PFSK-1 (cell line): ENCODE data around the gene ADGRE3.

Source experiments
- FOXP2 ChIP-seq: optimal IDR thresholded peaks from 2 replicates; pipeline ENCODE3; 2011; ENCODE audit warnings: borderline replicate concordance, control low read depth, inconsistent platforms; ENCODE audit not compliant: insufficient read depth; ENCODE audit errors: extremely low read length, extremely low read depth
- POLR2AphosphoS5 ChIP-seq: IDR thresholded peaks from 2 replicates; pipeline ENCODE4 v1.6.1; 2012; ENCODE audit warnings: low read depth, mild to moderate bottlenecking, control low read depth, low read length, moderate library complexity
- REST ChIP-seq, 2 experiments: IDR thresholded peaks; 2 replicates each; pipeline versions ENCODE4 v1.6.1 to v1.8.0; 2011 to 2012; ENCODE audit warnings: low read depth in 2 of 2, low read length in 2 of 2, control low read depth in 1 of 2, inconsistent platforms in 1 of 2, mild to moderate bottlenecking in 1 of 2, moderate library complexity in 1 of 2; ENCODE audit not compliant: insufficient read depth in 1 of 2
- SIN3A ChIP-seq: IDR thresholded peaks from 2 replicates; pipeline ENCODE4 v1.6.1; 2012; ENCODE audit warnings: mild to moderate bottlenecking, low read length, moderate library complexity, borderline replicate concordance; ENCODE audit not compliant: insufficient read depth
- TAF1 ChIP-seq: IDR thresholded peaks from 2 replicates; pipeline ENCODE4 v1.6.1; 2012; ENCODE audit warnings: low read length, control low read depth, borderline replicate concordance; ENCODE audit not compliant: insufficient read depth

ADGRE3 gene

GRCh38 chr19:14603990-14604387 lies 70.7 kb downstream of the ADGRE3 start:
- TF ChIP-seq FOXP2 (no peak), POLR2AphosphoS5 (no peak), TAF1 (no peak), REST (IDR thresholded peaks at IDR 0.05; ENCODE audit: insufficient read depth in 1 of 2, low read depth in 2 of 2, low read length in 2 of 2) (no peak), SIN3A (no peak)

- TF ChIP-seq TAF1 (no peak), REST (IDR thresholded peaks at IDR 0.05; ENCODE audit: insufficient read depth in 1 of 2, low read depth in 2 of 2, low read length in 2 of 2) (no peak), POLR2AphosphoS5 (no peak), SIN3A (no peak), FOXP2 (no peak)
Observed at GRCh38 chr19:14599548-14600147, 75.0 kb downstream of the ADGRE3 start.

GRCh38 chr19:14595558-14595957 lies 79.1 kb downstream of the ADGRE3 start:
- TF ChIP-seq TAF1 (no peak), POLR2AphosphoS5 (no peak), FOXP2 (no peak), SIN3A (no peak)

- TF ChIP-seq REST (IDR thresholded peaks at IDR 0.05; ENCODE audit: insufficient read depth in 1 of 2, low read depth in 2 of 2, low read length in 2 of 2) (no peak), FOXP2 (no peak), POLR2AphosphoS5 (no peak), SIN3A (no peak), TAF1 (no peak)
Observed at GRCh38 chr19:14582894-14583340, 91.7 kb downstream of the ADGRE3 start, which contains the start of gene CLEC17A. Gene CLEC17A, plus strand, starts transcription at chr19:14583084. Its CDS starts 77 bp downstream, at chr19:14583161.

- TF ChIP-seq FOXP2: no peak
- TF ChIP-seq POLR2AphosphoS5: no peak
- no peak for TF ChIP-seq TAF1
- no peak for TF ChIP-seq SIN3A
- no peak for TF ChIP-seq REST (IDR thresholded peaks at IDR 0.05; ENCODE audit: insufficient read depth in 1 of 2, low read depth in 2 of 2, low read length in 2 of 2)
Observed at GRCh38 chr19:14580623-14581237, 93.9 kb downstream of the ADGRE3 start.
